Panc1 (cell line): ENCODE results near the gene CREB3L1.

Experiments used
- SIN3A ChIP-seq: IDR thresholded peaks from 2 replicates; pipeline ENCODE4 v1.6.1; 2012; ENCODE audit warnings: low read depth, mild to moderate bottlenecking, low read length, moderate library complexity, borderline replicate concordance; ENCODE audit not compliant: insufficient read depth
- TCF7L2 ChIP-seq: IDR thresholded peaks from 2 replicates; pipeline ENCODE4 v1.6.1; 2011; ENCODE audit warnings: mild to moderate bottlenecking, low read depth, low read length, inconsistent platforms
- TF ChIP-seq, protein P1 (sequence below), 2 experiments: IDR thresholded peaks; 2 replicates each; pipeline ENCODE4 v1.6.1; 2011 to 2012; ENCODE audit warnings: low read depth in 2 of 2, control low read depth in 1 of 2, low read length in 1 of 2, mild to moderate bottlenecking in 1 of 2, moderate library complexity in 1 of 2; ENCODE audit not compliant: insufficient read depth in 1 of 2
- TF ChIP-seq, protein P2 (sequence below): fragments of 450-650 bp; IDR thresholded peaks from 2 replicates; pipeline ENCODE4 v1.5.1; 2017; ENCODE audit warnings: mild to moderate bottlenecking

- TF ChIP-seq, protein P1, sequence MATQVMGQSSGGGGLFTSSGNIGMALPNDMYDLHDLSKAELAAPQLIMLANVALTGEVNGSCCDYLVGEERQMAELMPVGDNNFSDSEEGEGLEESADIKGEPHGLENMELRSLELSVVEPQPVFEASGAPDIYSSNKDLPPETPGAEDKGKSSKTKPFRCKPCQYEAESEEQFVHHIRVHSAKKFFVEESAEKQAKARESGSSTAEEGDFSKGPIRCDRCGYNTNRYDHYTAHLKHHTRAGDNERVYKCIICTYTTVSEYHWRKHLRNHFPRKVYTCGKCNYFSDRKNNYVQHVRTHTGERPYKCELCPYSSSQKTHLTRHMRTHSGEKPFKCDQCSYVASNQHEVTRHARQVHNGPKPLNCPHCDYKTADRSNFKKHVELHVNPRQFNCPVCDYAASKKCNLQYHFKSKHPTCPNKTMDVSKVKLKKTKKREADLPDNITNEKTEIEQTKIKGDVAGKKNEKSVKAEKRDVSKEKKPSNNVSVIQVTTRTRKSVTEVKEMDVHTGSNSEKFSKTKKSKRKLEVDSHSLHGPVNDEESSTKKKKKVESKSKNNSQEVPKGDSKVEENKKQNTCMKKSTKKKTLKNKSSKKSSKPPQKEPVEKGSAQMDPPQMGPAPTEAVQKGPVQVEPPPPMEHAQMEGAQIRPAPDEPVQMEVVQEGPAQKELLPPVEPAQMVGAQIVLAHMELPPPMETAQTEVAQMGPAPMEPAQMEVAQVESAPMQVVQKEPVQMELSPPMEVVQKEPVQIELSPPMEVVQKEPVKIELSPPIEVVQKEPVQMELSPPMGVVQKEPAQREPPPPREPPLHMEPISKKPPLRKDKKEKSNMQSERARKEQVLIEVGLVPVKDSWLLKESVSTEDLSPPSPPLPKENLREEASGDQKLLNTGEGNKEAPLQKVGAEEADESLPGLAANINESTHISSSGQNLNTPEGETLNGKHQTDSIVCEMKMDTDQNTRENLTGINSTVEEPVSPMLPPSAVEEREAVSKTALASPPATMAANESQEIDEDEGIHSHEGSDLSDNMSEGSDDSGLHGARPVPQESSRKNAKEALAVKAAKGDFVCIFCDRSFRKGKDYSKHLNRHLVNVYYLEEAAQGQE (IDR thresholded peaks at IDR 0.05; ENCODE audit: insufficient read depth in 1 of 2, low read depth in 2 of 2, low read length in 1 of 2), result no peak
- TF ChIP-seq, protein P2, sequence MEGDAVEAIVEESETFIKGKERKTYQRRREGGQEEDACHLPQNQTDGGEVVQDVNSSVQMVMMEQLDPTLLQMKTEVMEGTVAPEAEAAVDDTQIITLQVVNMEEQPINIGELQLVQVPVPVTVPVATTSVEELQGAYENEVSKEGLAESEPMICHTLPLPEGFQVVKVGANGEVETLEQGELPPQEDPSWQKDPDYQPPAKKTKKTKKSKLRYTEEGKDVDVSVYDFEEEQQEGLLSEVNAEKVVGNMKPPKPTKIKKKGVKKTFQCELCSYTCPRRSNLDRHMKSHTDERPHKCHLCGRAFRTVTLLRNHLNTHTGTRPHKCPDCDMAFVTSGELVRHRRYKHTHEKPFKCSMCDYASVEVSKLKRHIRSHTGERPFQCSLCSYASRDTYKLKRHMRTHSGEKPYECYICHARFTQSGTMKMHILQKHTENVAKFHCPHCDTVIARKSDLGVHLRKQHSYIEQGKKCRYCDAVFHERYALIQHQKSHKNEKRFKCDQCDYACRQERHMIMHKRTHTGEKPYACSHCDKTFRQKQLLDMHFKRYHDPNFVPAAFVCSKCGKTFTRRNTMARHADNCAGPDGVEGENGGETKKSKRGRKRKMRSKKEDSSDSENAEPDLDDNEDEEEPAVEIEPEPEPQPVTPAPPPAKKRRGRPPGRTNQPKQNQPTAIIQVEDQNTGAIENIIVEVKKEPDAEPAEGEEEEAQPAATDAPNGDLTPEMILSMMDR, result no peak
- TF ChIP-seq TCF7L2, result no peak
- TF ChIP-seq SIN3A, result no peak
Observed at GRCh38 chr11:46351148-46351547, 73.7 kb downstream of the CREB3L1 start.
